Effector memory CD8-positive, alpha-beta T cell (primary cell): ENCODE results near the gene C2CD4D.
A peak's percentile ranks its signal among the peaks of the same experiment; 100 is the strongest.

Experiments used
- ATAC-seq: fragments of 150-1000 bp; cut with Tn5 transposase; replicated peaks from 2 replicates; pipeline ENCODE4 v1.10.0; 2021; ENCODE audit warnings: mild to moderate bottlenecking, moderate library complexity
- DNase-seq, 3 experiments: peaks; one replicate each; pipeline ENCODE4 v3.0.0; 2021
- H3K27ac Mint-ChIP-seq, 2 donors: one replicate each; pipeline ENCODE4 v1.8.0; 2022; ENCODE audit warnings: mild to moderate bottlenecking in 2 of 2, mixed read lengths in 2 of 2, moderate library complexity in 2 of 2
- H3K27me3 Mint-ChIP-seq, 2 donors: one replicate each; pipeline ENCODE4 v1.8.0; 2022; ENCODE audit warnings: mixed read lengths in 2 of 2
- H3K36me3 Mint-ChIP-seq: one replicate; pipeline ENCODE4 v1.8.0; 2022; ENCODE audit warnings: mild to moderate bottlenecking, moderate library complexity, mixed read lengths; ENCODE audit not compliant: insufficient read depth
- H3K4me1 Mint-ChIP-seq, 2 donors: one replicate each; pipeline ENCODE4 v1.8.0; 2022; ENCODE audit warnings: low read depth in 2 of 2, mixed read lengths in 2 of 2
- H3K4me3 Mint-ChIP-seq, 2 donors: one replicate each; pipeline ENCODE4 v1.8.0; 2022; ENCODE audit warnings: mild to moderate bottlenecking in 2 of 2, mixed read lengths in 2 of 2, moderate library complexity in 2 of 2
- H3K9me3 Mint-ChIP-seq, 2 donors: one replicate each; pipeline ENCODE4 v1.8.0; 2022; ENCODE audit warnings: mixed read lengths in 2 of 2

C2CD4D gene

DNA sequence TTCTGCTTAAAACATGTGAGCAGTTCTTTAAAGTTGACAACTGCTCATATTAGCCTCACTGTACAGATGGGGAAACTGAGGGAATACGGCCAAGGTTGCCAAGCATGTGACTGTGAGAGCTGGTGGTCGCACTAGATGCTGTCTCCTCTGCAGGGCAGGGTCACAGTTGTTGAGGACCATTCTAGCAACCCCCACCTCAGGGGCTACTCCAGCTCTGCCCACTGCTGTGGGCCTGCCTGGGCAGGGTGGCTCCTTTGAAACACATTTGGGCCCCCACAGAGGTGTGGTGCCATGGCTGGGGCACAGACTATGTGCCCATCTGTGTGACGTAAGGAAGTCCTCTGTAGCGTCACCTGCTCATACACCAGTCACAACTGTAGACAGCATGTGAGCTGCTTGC, 13.1 kb upstream of the C2CD4D start:
- Mint-ChIP-seq H3K9me3 (no peaks in the 10 kb centered on the region), H3K4me3 (no peak overlapping the region), H3K27me3 (no peaks in the 10 kb centered on the region), H3K27ac (no peak overlapping the region), H3K4me1 (peaks cover 8 to 31% of the 10 kb centered on the region in 2 donors), H3K36me3 (peaks cover 7% of the 10 kb centered on the region)
- ATAC-seq (no peak), DNase-seq (no peak)

- no peak overlapping the region for H3K4me3 Mint-ChIP-seq
- DNase-seq (no peak), ATAC-seq (no peak)
- H3K36me3 Mint-ChIP-seq, result peaks cover 9% of the 10 kb centered on the region
- no peaks in the 10 kb centered on the region for H3K27me3 Mint-ChIP-seq
- no peaks in the 10 kb centered on the region for H3K9me3 Mint-ChIP-seq
- peaks cover 10 to 32% of the 10 kb centered on the region in 2 donors for H3K4me1 Mint-ChIP-seq
- H3K27ac Mint-ChIP-seq, result peak overlapping the region in 1 of 2 donors; percentile 54
Observed at GRCh38 chr1:151851886-151852285, 12.3 kb upstream of the C2CD4D start.

DNA sequence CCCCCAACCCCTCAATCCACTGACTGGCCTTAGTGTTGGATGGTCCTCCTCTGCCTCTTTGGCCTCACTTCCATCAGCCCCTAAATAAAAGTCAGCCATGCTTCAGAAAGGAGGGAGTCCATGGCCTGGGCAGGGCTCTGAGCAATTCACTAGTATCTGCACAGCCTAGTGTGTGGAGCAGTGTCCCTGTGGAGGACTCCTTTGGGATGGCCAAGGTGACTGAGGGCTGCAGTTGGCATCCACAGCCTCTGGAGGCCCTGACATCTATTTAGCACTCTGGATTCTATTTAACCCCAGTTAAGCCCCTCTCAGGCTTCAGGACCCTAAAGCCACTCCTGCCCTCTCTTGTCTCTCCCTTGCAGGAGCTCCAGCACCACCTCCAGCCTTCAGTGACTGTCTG, 10.3 kb upstream of the C2CD4D start:
- H3K4me1 Mint-ChIP-seq, result peaks cover 20 to 41% of the 10 kb centered on the region in 2 donors
- H3K36me3 Mint-ChIP-seq, result peaks cover 13% of the 10 kb centered on the region
- peak overlapping the region in 1 of 2 donors; percentile 22 for H3K4me3 Mint-ChIP-seq
- H3K27me3 Mint-ChIP-seq, result no peaks in the 10 kb centered on the region
- ATAC-seq, result no peak
- H3K9me3 Mint-ChIP-seq, result no peaks in the 10 kb centered on the region
- DNase-seq, result no peak
- H3K27ac Mint-ChIP-seq, result peak overlapping the region; percentile 67 to 85

DNA sequence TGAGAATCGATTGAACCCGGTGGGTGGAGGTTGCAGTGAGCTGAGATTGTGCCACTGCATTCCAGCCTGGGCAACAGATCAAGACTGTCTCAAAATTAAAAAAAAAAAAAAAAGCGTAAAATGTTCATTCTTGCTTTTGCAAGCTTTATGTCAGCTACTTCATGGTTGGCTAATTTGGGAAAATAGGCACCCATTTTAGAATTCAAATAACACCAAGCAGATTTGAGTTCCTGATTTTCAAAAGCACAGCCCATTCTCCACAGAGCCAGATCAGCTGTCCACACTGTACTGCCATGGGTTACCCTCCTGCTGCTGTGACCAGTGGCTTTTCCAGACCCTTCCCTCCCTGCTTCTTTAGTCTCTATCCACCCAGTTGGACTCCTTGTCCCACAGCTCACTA, 9.5 kb upstream of the C2CD4D start:
- ATAC-seq (no peak), DNase-seq (no peak)
- H3K4me3 Mint-ChIP-seq, result peak overlapping the region; percentile 15 to 63
- peaks cover 20 to 41% of the 10 kb centered on the region in 2 donors for H3K4me1 Mint-ChIP-seq
- no peaks in the 10 kb centered on the region for H3K9me3 Mint-ChIP-seq
- H3K27ac Mint-ChIP-seq, result peak overlapping the region; percentile 85 to 87
- peaks cover 13% of the 10 kb centered on the region for H3K36me3 Mint-ChIP-seq
- H3K27me3 Mint-ChIP-seq, result no peaks in the 10 kb centered on the region

DNA sequence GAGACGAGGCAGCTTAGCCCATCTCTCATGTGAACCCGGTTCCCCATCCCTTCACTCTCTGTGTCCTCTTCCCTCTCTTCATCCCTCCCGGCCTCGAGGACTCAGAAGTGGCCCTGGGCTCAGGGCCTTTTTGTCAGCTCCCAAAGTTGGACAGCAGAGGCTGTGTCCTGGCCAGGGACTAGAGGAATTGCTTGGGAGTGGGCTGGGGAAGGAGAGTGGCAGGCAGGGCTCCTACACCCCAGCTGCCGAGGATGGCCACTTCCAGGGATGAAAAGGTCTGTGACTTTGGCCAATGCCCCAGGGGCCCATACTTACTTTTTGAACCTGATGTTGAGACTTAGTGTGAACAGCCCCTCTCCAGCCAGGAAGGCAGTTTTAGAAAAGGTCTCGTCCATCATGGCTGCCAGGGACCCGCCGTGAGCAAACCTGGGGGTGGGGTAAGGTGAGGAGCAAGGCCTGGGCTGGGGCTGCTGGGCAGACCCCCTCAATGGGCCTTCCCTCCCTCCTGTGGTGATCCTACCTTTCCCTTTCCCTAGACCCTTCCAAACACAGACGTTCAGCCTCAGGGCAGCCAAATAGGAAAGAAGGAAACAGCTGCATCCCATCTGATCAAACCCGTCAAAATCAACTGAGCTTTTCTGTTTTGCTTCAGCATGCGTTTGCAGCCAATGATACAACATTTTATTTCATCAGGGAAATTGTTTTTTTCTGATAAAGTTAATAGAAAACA, 8.4 kb upstream of the C2CD4D start:
- no peak for DNase-seq
- no peaks in the 10 kb centered on the region for H3K27me3 Mint-ChIP-seq
- H3K36me3 Mint-ChIP-seq, result peaks cover 13% of the 10 kb centered on the region
- H3K27ac Mint-ChIP-seq, result peak overlapping the region; percentile 85 to 87
- ATAC-seq, result no peak
- peaks cover 20 to 36% of the 10 kb centered on the region in 2 donors for H3K4me1 Mint-ChIP-seq
- no peak overlapping the region for H3K4me3 Mint-ChIP-seq
- H3K9me3 Mint-ChIP-seq, result no peaks in the 10 kb centered on the region

- H3K4me3 Mint-ChIP-seq, result peak overlapping the region; percentile 5 to 31
- DNase-seq (no peak), ATAC-seq (peak; percentile 47)
- H3K27ac Mint-ChIP-seq, result peak overlapping the region; percentile 53 to 87
- H3K4me1 Mint-ChIP-seq, result peaks cover 20 to 36% of the 10 kb centered on the region in 2 donors
- H3K27me3 Mint-ChIP-seq, result no peaks in the 10 kb centered on the region
- H3K9me3 Mint-ChIP-seq, result no peaks in the 10 kb centered on the region
- peaks cover 13% of the 10 kb centered on the region for H3K36me3 Mint-ChIP-seq
Observed at GRCh38 chr1:151846686-151847237, 7.1 kb upstream of the C2CD4D start.

DNA sequence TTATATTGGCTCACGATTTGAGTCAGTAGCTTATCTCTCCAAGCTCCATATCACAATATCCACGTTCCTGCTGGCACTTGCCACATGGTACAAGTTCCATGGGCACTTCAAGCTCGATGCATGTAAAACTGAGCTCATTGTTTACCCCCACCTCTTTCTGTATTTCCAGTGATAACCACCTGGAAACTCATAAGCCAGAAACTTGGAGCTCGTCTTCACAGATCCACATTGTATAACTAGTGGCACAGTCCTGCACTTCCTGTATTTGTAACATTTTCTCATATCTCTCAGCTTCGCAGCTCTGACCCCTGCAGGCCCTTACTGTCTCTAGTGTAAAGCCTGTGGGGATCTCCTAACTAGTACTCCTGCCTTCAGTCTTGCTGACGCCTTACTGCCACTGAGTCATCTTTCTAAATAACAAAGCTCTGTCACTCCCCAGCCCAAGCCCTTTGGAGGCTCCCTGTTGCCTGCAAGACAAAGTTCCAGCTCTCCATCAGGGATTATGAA, 6.5 kb upstream of the C2CD4D start:
- ATAC-seq (peak; percentile 55), DNase-seq (no peak)
- Mint-ChIP-seq H3K4me1 (peaks cover 17 to 33% of the 10 kb centered on the region in 2 donors), H3K27ac (peak overlapping the region; percentile 53 to 87), H3K9me3 (no peaks in the 10 kb centered on the region), H3K27me3 (no peaks in the 10 kb centered on the region), H3K36me3 (peaks cover 13% of the 10 kb centered on the region), H3K4me3 (peak overlapping the region in 1 of 2 donors; percentile 5)

- Mint-ChIP-seq H3K9me3 (no peaks in the 10 kb centered on the region), H3K27ac (no peak overlapping the region), H3K36me3 (peaks cover 22% of the 10 kb centered on the region), H3K4me1 (peaks cover 30 to 31% of the 10 kb centered on the region in 2 donors), H3K27me3 (no peaks in the 10 kb centered on the region), H3K4me3 (no peak overlapping the region)
- DNase-seq (no peak), ATAC-seq (no peak)
Observed at GRCh38 chr1:151843398-151843797, 3.8 kb upstream of the C2CD4D start.

DNA sequence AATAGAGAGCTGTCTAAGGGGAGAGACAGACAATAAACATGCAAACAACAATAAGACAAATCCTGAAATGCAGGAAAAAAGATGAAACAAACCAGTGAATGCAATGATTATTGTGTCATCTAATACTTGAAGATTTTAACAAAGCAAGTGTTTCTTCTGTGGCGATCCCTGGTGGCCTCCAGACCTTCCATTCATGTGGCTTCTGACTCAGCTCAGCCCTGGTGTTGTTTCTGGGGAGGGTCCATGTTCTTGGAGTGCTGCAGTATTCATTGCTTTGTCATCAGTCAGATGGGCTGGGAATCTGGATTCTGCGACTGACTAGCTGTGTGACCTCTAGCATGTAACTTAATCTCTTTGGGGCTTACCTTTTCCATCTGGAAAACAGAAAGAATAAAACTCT, 1.5 kb upstream of the C2CD4D start:
- peaks cover 34 to 37% of the 10 kb centered on the region in 2 donors for H3K4me1 Mint-ChIP-seq
- H3K36me3 Mint-ChIP-seq, result peaks cover 37% of the 10 kb centered on the region
- H3K27me3 Mint-ChIP-seq, result no peaks in the 10 kb centered on the region
- ATAC-seq (no peak), DNase-seq (no peak)
- H3K4me3 Mint-ChIP-seq, result peak overlapping the region; percentile 88 to 89
- peak overlapping the region; percentile 80 to 93 for H3K27ac Mint-ChIP-seq
- no peaks in the 10 kb centered on the region for H3K9me3 Mint-ChIP-seq

DNA sequence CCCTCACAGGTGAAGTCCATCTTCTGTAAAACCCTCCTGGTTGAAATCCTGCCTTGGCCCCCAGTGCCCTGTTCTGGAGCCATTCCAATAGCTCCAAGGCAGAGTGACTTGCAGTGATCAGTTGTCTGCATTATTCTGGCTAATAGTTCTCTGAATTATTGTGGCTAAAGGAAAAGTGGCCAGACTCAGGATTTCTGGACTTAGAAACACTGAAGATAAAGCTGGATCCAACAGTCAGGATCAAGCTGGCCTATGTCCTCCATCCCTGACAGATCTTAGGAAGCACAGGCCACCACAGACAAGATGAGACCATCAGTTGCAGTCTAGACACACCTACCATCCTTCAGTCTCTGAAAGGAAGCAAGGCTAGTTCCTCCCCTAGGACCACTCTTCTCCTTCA, 801 bp upstream of the C2CD4D start:
- DNase-seq (no peak), ATAC-seq (no peak)
- Mint-ChIP-seq H3K4me1 (peaks cover 33 to 34% of the 10 kb centered on the region in 2 donors), H3K9me3 (no peaks in the 10 kb centered on the region), H3K27me3 (no peaks in the 10 kb centered on the region), H3K27ac (peak overlapping the region; percentile 80 to 93), H3K4me3 (peak overlapping the region; percentile 88 to 89), H3K36me3 (peaks cover 33% of the 10 kb centered on the region)

DNA sequence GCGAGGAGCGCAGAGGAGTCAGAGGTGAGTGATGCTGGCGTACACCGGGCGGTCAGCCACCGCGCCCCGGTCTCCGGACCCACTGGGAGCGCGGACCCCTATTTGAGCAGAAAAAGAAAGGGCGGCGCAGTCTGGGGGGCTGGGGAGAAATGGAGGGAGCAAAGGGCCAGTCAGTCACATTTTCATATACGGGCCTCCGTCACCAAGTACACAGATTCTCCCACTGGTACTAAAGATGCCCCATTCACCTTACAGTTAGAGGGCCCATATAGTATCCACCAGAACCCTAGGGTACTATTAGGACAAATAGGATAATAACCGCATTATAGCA, 573 bp downstream of the C2CD4D start:
- DNase-seq (no peak), ATAC-seq (no peak)
- Mint-ChIP-seq H3K27me3 (no peaks in the 10 kb centered on the region), H3K4me1 (peaks cover 34 to 43% of the 10 kb centered on the region in 2 donors), H3K9me3 (no peaks in the 10 kb centered on the region), H3K36me3 (peaks cover 33% of the 10 kb centered on the region), H3K27ac (peak overlapping the region; percentile 80 to 93), H3K4me3 (peak overlapping the region; percentile 88 to 89)

GRCh38 chr1:151838222-151839081, 1.2 kb downstream of the C2CD4D start:
- DNase-seq (peak in 2 of 3 experiments; percentile 30 to 41), ATAC-seq (peak; percentile 38)
- H3K4me3 Mint-ChIP-seq, result peak overlapping the region; percentile 89 to 98
- peaks cover 35 to 49% of the 10 kb centered on the region in 2 donors for H3K4me1 Mint-ChIP-seq
- peaks cover 34% of the 10 kb centered on the region for H3K36me3 Mint-ChIP-seq
- H3K27me3 Mint-ChIP-seq, result no peaks in the 10 kb centered on the region
- H3K27ac Mint-ChIP-seq, result peak overlapping the region; percentile 86 to 99
- H3K9me3 Mint-ChIP-seq, result no peaks in the 10 kb centered on the region

DNA sequence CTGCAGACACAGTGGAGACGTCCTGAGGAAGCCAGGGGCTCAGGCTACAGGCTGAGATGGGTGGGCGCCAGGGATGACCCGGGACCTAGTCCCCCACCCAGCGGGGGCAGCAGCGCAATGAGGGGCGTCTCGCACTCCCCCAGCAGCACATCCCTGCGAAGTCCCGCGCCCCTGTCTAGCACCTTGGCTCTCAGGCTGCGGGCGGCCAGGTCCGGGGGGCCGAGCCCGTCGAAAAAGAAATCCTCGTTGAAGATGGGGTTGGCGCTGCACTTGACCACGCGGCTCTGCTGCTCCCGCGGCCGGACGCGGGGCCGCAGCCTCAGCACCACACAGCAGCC, 1.8 kb downstream of the C2CD4D start:
- Mint-ChIP-seq H3K36me3 (peaks cover 36% of the 10 kb centered on the region), H3K27me3 (no peaks in the 10 kb centered on the region), H3K27ac (peak overlapping the region; percentile 86 to 99), H3K9me3 (no peaks in the 10 kb centered on the region), H3K4me1 (peaks cover 38 to 53% of the 10 kb centered on the region in 2 donors), H3K4me3 (peak overlapping the region; percentile 78 to 98)
- ATAC-seq, result peak; percentile 3
- no peak for DNase-seq
